ENCODE results near the gene BEAN1.

BEAN1 gene

DNA sequence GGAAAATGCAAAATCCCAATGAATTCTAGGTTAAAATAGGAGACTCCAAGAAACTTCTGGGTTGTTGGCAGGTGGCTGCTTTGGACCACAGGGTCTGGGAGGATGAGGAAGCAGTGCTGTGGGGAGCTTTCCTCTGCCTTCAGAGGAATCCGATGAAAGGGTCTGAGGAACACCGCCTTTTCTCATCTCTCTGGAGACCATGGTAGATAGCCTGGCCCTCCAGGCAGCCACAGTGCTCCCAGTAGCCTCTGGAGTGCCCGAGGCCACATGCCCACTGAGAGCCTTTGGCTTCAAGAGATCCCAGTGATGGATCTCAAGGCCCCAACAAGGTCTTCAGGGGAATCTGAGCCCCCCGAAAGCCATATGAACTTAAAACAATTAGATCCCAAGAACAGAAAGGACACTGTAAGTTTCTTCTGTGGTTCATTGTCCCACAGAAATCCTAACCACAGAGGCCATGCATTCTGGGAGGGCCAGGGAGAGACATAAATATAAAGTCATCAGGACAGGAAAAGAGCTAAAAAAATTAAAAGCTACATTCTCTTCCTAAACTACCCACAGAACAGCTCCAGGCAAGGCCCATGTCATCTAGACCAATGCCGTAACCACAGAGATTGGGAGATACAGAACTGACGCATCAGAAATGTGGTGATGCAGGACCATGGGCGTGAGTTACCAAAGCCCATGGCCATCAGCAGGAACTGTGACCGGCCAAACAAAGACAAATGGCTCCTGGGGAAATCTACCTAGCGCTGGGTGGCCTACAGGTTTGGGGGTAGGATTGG, 98.5 kb downstream of the BEAN1 start:
- no peak for DNase-seq

DNA sequence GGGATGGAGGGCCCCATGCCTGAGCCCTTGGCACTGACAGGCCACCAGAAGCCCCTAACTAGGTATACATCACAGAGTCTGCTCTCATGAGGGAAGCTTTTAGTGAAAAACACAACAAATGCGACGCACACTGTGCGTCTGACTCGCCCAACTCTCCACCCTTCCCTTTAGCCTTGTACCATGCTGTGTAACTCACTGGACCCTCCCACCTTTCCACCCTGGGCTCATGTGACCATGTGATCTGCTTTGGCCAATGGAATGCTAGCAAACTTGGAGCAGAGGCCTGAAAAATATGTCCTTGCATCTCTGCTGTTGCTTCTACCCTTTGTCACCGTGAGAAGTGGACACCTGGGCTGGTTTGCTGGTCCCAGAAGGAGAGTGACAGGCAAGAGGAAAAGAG, 101.2 kb downstream of the BEAN1 start:
- DNase-seq: no peak

DNA sequence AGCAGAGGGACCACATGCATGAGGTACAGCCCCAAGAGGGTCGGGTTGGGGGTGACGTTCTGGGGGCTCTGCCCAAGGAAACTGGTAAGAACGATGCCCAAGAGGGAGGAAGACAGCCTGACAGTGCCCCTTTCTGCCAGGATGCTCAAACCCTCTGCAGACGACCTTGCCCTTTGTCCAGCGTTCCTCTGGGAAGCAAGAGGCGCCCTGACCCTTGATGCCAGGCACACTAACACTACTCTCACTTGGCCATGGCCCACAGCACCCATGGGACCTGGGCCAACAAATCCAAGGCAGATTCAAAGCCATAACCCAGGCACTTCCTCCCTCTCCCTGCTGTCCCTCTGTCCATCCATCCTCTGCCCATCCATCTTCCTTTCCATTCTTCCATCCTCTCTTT, 102.4 kb downstream of the BEAN1 start:
- no peak for DNase-seq

Data from activated CD4-positive, alpha-beta T cell treated with anti-CD3 and anti-CD28 coated beads for 4 hours (primary cell).